Endothelial cell of umbilical vein (primary cell): ENCODE measurements around the gene AMER1. TPM values are rescaled to one million over a fixed set of nuclear protein-coding genes. Genes with fewer than 3 reads are reported as not detected.

Experiments used
- BruUV-seq: library from RNA; stranded (reverse); fragments of 400-500 nt; replicated peaks from 2 replicates; lab custom pipeline; 2021; lab: Mats Ljungman, UMichigan
- CTCF ChIA-PET: fragments of 300-600, 350-600 bp; sonication (Branson Sonifier 250); formaldehyde crosslinking; loops from one replicate; lab custom pipeline; 2021; ENCODE audit warnings: antibody characterized with exemption, inconsistent platforms; lab: Charles Lee
- POLR2A ChIA-PET: fragments of 300-600, 350-600 bp; sonication (Branson Sonifier 250); formaldehyde crosslinking; loops from one replicate; lab custom pipeline; 2021; ENCODE audit warnings: antibody characterized with exemption, inconsistent platforms; lab: Charles Lee
- DNase-seq: peaks from one replicate; pipeline ENCODE4 v3.0.0-alpha.2; 2011; ENCODE audit warnings: low read depth, low spot score
- FAIRE-seq: peaks from 2 replicates; lab custom pipeline; 2011; peaks lifted over from hg19 to GRCh38; lab: Jason Lieb, UNC
- H2AFZ ChIP-seq: 2 replicates; pipeline ENCODE4 v1.6.0; 2012; ENCODE audit warnings: low read depth, low read length, control low read depth, inconsistent platforms
- H3K27ac ChIP-seq: 2 replicates; pipeline ENCODE4 v1.5.1; 2011; ENCODE audit warnings: low read depth, mild to moderate bottlenecking, control low read depth, low read length, moderate library complexity; ENCODE audit not compliant: insufficient read depth
- H3K27me3 ChIP-seq, 2 experiments: 2 replicates each; pipeline versions ENCODE4 v1.6.0 to v1.6.1; 2011; ENCODE audit warnings: low read length in 2 of 2, mixed read lengths in 1 of 2; ENCODE audit not compliant: control insufficient read depth in 2 of 2, insufficient read depth in 2 of 2
- H3K36me3 ChIP-seq, 2 experiments: 2 replicates in 1 of 2; 3 replicates in 1 of 2; pipeline ENCODE4 v1.5.1; 2011; ENCODE audit warnings: low read length in 2 of 2, mild to moderate bottlenecking in 1 of 2, moderate library complexity in 1 of 2; ENCODE audit not compliant: control insufficient read depth in 2 of 2, insufficient read depth in 2 of 2; ENCODE audit errors: extremely low read depth in 1 of 2
- H3K4me1 ChIP-seq: 3 replicates; pipeline ENCODE4 v1.5.1; 2011; ENCODE audit warnings: mild to moderate bottlenecking, low read length; ENCODE audit not compliant: control insufficient read depth, insufficient read depth; ENCODE audit errors: extremely low read depth
- H3K4me2 ChIP-seq: 2 replicates; pipeline ENCODE4 v1.6.1; 2011; ENCODE audit warnings: low read length, control low read depth, mixed read lengths; ENCODE audit not compliant: insufficient read depth
- H3K4me3 ChIP-seq, 3 experiments: fragments of 200-600 bp in 1 of 3; sonication (generic), shearing (Covaris generic) in 1 of 3; replicated peaks in 1 of 3; 2 replicates each; pipeline ENCODE4 v1.5.1; 2011 to 2016; ENCODE audit warnings: control low read depth in 3 of 3, low read length in 3 of 3, mild to moderate bottlenecking in 2 of 3, inconsistent platforms in 1 of 3, low read depth in 1 of 3, moderate library complexity in 1 of 3; ENCODE audit not compliant: insufficient read depth in 1 of 3
- H3K79me2 ChIP-seq: 2 replicates; pipeline ENCODE4 v1.6.0; 2012; ENCODE audit warnings: low read length, inconsistent platforms; ENCODE audit not compliant: control insufficient read depth, insufficient read depth
- H3K9ac ChIP-seq: replicated peaks from 2 replicates; pipeline ENCODE3; 2011; ENCODE audit warnings: low read length, control low read depth; ENCODE audit not compliant: insufficient read depth; ENCODE audit errors: extremely low read depth
- H3K9me1 ChIP-seq: replicated peaks from 3 replicates; pipeline ENCODE4 v1.6.0; 2011; ENCODE audit warnings: mild to moderate bottlenecking, low read length; ENCODE audit not compliant: control insufficient read depth, insufficient read depth; ENCODE audit errors: extremely low read depth
- H3K9me3 ChIP-seq: replicated peaks from 2 replicates; pipeline ENCODE4 v1.5.1; 2012; ENCODE audit warnings: low read length, inconsistent platforms; ENCODE audit not compliant: control insufficient read depth, insufficient read depth
- H4K20me1 ChIP-seq: replicated peaks from 2 replicates; pipeline ENCODE3; 2011; ENCODE audit warnings: mild to moderate bottlenecking, low read length; ENCODE audit not compliant: control insufficient read depth, insufficient read depth; ENCODE audit errors: extremely low read depth
- EZH2 ChIP-seq: IDR thresholded peaks from 2 replicates; pipeline ENCODE4 v1.6.1; 2012; ENCODE audit warnings: borderline replicate concordance, low read depth, mild to moderate bottlenecking, moderate library complexity, low read length, inconsistent platforms; ENCODE audit not compliant: severe bottlenecking
- FOS ChIP-seq: IDR thresholded peaks from 2 replicates; pipeline ENCODE4 v1.6.1; 2011; ENCODE audit warnings: mild to moderate bottlenecking, low read length, moderate library complexity, borderline replicate concordance; ENCODE audit not compliant: insufficient read depth
- GATA2 ChIP-seq: IDR thresholded peaks from 2 replicates; pipeline ENCODE4 v1.7.0; 2011; ENCODE audit warnings: low read depth, mild to moderate bottlenecking, moderate library complexity, mixed read lengths, low read length; ENCODE audit not compliant: insufficient read length, insufficient read depth
- JUN ChIP-seq: IDR thresholded peaks from 2 replicates; pipeline ENCODE4 v1.6.1; 2011; ENCODE audit warnings: borderline replicate concordance, low read depth; ENCODE audit not compliant: insufficient read length, insufficient read depth
- MYC ChIP-seq: IDR thresholded peaks from one replicate; pipeline ENCODE4 v1.6.1; 2011; ENCODE audit warnings: mild to moderate bottlenecking, low read depth, low read length
- POLR2A ChIP-seq: IDR thresholded peaks from 2 replicates; pipeline ENCODE4 v1.6.1; 2012; ENCODE audit warnings: low read depth, mild to moderate bottlenecking, control low read depth, low read length
- POLR2AphosphoS5 ChIP-seq: IDR thresholded peaks from 2 replicates; pipeline ENCODE4 v1.6.1; 2012; ENCODE audit warnings: low read depth, mild to moderate bottlenecking, control low read depth, low read length, moderate library complexity; ENCODE audit not compliant: insufficient read depth
- dilution Hi-C: fragments of 300-500 bp; cut with MboI; formaldehyde crosslinking; loops from one replicate; pipeline ENCODE4 v1.15.0; 2019; ENCODE audit warnings: low sequenced_read_pairs; ENCODE audit not compliant: extremely low pct_ligation_motif_present
- intact Hi-C: fragments of 100-400 bp; cut with micrococcal nuclease; formaldehyde crosslinking; loops from one replicate; pipeline ENCODE4 v1.10.0; 2022
- polyA plus RNA-seq, 4 experiments: library from polyadenylated mRNA; depleted of rRNA in 3 of 4; stranded (reverse) in 3 of 4; unstranded in 1 of 4; fragments of >200 nt; gene quantifications; 2 replicates each; pipeline versions ENCODE4 v1.2.1 to v1.2.3, GENCODE V29; 2011 to 2012; ENCODE audit warnings: missing spikeins in 1 of 4
- total RNA-seq: library from RNA; stranded (reverse); gene quantifications from 2 replicates; pipeline ENCODE4 v1.2.3, GENCODE V29; 2021
- TF ChIP-seq, protein P1 (sequence below), 2 donors: IDR thresholded peaks; 1 replicate in 1 of 2; 2 replicates in 1 of 2; pipeline ENCODE4 v1.5.1; 2011; ENCODE audit warnings: low read length in 2 of 2, mild to moderate bottlenecking in 2 of 2, moderate library complexity in 2 of 2, control low read depth in 1 of 2, inconsistent platforms in 1 of 2, low read depth in 1 of 2; ENCODE audit not compliant: insufficient read depth in 1 of 2; ENCODE audit errors: extremely low read depth in 1 of 2
- TF ChIP-seq, protein P2 (sequence below): IDR thresholded peaks from 2 replicates; pipeline ENCODE4 v1.6.1; 2011; ENCODE audit not compliant: insufficient read depth, insufficient read length

Gene AMER1
- total and polyA plus RNA-seq, 2 donors (not counting 3 experiments of a cell fraction or from before 2014, with no cell fraction given) = 0.76 to 2.0 TPM

DNA sequence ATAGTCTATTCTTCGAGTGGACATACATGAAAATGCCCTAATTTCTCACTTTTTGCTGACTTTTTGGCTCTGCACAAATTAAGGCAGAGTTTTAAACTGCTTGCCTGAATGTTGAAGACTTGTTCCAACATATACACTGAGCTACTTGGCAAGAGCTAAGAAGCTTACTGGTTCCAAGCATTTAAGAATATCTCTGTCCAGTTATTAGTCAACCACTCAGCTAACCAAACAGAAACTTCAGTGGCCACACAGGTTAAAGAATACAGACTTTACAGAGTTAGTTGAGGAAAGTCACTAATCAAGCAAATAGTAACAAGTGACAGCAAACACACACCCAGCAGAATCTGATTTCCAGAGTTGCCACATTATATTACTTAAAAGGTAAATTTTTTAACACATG lies 35.5 kb downstream of the AMER1 start:
- Histone ChIP-seq H3K36me3 (no peaks in the 10 kb centered on the region), H3K79me2 (no peaks in the 10 kb centered on the region), H3K9ac (no peak overlapping the region), H3K27ac (no peak overlapping the region), H4K20me1 (no peaks in the 10 kb centered on the region), H3K9me3 (no peaks in the 10 kb centered on the region), H3K4me2 (no peak overlapping the region), H3K4me3 (no peak overlapping the region), H2AFZ (no peak overlapping the region), H3K4me1 (no peaks in the 10 kb centered on the region), H3K27me3 (no peaks in the 10 kb centered on the region), H3K9me1 (no peaks in the 10 kb centered on the region)
- ChIA-PET POLR2A (no interaction called here), CTCF (no interaction called here)
- intact Hi-C loops = no loop called here
- TF ChIP-seq FOS = no peak
- FAIRE-seq (no peak), DNase-seq (no peak)
- BruUV-seq = no TSS peak
- dilution Hi-C loops = no loop called here

DNA sequence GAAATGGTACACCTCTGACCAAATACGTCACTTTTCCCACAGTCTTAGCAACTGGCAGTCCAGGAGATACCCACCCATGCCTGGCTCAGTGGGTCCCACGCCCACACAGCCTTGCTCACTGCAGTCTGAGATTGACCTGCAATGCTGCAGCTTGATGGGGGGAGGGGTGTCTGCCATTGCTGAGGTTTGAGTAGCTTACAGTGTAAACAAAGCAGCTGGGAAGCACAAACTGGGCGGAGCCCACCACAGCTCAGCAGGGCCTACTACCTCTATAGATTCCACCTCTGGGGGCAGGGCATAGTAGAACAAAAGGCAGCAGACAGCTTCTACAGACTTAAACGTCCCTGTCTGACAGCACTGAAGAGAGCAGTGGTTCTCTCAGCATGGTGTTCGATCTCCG lies 52.7 kb downstream of the AMER1 start:
- Histone ChIP-seq H3K4me1 (no peaks in the 10 kb centered on the region), H4K20me1 (no peaks in the 10 kb centered on the region), H3K36me3 (no peaks in the 10 kb centered on the region), H3K27ac (no peak overlapping the region), H3K9me3 (no peaks in the 10 kb centered on the region), H3K4me3 (no peak overlapping the region), H3K79me2 (no peaks in the 10 kb centered on the region), H3K9ac (no peak overlapping the region), H3K4me2 (no peak overlapping the region), H3K9me1 (no peaks in the 10 kb centered on the region), H3K27me3 (no peaks in the 10 kb centered on the region), H2AFZ (no peak overlapping the region)
- ChIA-PET CTCF (no interaction called here), POLR2A (no interaction called here)
- DNase-seq (no peak), FAIRE-seq (no peak)
- BruUV-seq = no TSS peak
- dilution Hi-C loops = no loop called here
- TF ChIP-seq, protein P1, sequence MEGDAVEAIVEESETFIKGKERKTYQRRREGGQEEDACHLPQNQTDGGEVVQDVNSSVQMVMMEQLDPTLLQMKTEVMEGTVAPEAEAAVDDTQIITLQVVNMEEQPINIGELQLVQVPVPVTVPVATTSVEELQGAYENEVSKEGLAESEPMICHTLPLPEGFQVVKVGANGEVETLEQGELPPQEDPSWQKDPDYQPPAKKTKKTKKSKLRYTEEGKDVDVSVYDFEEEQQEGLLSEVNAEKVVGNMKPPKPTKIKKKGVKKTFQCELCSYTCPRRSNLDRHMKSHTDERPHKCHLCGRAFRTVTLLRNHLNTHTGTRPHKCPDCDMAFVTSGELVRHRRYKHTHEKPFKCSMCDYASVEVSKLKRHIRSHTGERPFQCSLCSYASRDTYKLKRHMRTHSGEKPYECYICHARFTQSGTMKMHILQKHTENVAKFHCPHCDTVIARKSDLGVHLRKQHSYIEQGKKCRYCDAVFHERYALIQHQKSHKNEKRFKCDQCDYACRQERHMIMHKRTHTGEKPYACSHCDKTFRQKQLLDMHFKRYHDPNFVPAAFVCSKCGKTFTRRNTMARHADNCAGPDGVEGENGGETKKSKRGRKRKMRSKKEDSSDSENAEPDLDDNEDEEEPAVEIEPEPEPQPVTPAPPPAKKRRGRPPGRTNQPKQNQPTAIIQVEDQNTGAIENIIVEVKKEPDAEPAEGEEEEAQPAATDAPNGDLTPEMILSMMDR (IDR thresholded peaks at IDR 0.05; ENCODE audit: extremely low read depth in 1 of 2, insufficient read depth in 1 of 2, low read depth in 1 of 2, low read length in 2 of 2) = no peak
- TF ChIP-seq POLR2AphosphoS5 = no peak
- TF ChIP-seq JUN = no peak
- no peak for TF ChIP-seq EZH2
- no peak for TF ChIP-seq MYC
- no peak for TF ChIP-seq GATA2
- TF ChIP-seq, protein P2, sequence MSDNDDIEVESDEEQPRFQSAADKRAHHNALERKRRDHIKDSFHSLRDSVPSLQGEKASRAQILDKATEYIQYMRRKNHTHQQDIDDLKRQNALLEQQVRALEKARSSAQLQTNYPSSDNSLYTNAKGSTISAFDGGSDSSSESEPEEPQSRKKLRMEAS = no peak
- TF ChIP-seq POLR2A = no peak
- no peak for TF ChIP-seq FOS
- intact Hi-C loops = no loop called here
